Measurements from ENCODE around the gene TRPM3.

TRPM3 gene

DNA sequence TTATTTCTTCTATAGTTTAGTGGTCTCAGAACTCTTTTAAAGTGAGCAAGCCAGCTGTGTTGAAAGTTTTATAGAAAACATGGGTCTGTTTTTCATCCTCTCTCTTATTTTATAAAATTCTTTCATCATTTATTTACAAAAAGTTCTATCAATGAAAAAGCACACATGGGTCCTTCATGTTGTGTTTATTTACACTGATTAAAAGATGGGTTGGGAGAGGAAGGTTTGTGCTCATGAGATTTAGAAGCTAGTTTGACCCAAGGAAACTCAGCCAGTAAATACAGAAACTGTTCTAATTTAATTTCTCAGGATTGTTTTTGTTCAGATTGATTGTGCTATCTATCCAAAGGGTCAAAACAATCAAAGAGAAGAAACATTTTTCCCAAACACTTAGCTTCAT lies 528.2 kb downstream of the TRPM3 start:
- TF ChIP-seq, protein P1, sequence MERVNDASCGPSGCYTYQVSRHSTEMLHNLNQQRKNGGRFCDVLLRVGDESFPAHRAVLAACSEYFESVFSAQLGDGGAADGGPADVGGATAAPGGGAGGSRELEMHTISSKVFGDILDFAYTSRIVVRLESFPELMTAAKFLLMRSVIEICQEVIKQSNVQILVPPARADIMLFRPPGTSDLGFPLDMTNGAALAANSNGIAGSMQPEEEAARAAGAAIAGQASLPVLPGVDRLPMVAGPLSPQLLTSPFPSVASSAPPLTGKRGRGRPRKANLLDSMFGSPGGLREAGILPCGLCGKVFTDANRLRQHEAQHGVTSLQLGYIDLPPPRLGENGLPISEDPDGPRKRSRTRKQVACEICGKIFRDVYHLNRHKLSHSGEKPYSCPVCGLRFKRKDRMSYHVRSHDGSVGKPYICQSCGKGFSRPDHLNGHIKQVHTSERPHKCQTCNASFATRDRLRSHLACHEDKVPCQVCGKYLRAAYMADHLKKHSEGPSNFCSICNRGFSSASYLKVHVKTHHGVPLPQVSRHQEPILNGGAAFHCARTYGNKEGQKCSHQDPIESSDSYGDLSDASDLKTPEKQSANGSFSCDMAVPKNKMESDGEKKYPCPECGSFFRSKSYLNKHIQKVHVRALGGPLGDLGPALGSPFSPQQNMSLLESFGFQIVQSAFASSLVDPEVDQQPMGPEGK (CRISPR knock-in tag; IDR thresholded peaks at IDR 0.05; ENCODE audit: borderline replicate concordance) = no peak
- TF ChIP-seq, protein P2, sequence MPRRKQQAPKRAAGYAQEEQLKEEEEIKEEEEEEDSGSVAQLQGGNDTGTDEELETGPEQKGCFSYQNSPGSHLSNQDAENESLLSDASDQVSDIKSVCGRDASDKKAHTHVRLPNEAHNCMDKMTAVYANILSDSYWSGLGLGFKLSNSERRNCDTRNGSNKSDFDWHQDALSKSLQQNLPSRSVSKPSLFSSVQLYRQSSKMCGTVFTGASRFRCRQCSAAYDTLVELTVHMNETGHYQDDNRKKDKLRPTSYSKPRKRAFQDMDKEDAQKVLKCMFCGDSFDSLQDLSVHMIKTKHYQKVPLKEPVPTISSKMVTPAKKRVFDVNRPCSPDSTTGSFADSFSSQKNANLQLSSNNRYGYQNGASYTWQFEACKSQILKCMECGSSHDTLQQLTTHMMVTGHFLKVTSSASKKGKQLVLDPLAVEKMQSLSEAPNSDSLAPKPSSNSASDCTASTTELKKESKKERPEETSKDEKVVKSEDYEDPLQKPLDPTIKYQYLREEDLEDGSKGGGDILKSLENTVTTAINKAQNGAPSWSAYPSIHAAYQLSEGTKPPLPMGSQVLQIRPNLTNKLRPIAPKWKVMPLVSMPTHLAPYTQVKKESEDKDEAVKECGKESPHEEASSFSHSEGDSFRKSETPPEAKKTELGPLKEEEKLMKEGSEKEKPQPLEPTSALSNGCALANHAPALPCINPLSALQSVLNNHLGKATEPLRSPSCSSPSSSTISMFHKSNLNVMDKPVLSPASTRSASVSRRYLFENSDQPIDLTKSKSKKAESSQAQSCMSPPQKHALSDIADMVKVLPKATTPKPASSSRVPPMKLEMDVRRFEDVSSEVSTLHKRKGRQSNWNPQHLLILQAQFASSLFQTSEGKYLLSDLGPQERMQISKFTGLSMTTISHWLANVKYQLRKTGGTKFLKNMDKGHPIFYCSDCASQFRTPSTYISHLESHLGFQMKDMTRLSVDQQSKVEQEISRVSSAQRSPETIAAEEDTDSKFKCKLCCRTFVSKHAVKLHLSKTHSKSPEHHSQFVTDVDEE (CRISPR knock-in tag; IDR thresholded peaks at IDR 0.05) = no peak
- TF ChIP-seq SNAI2 (CRISPR knock-in tag; IDR thresholded peaks at IDR 0.05) (no peak), OSR1 (CRISPR knock-in tag; IDR thresholded peaks at IDR 0.05) (no peak), ZNF70 (CRISPR knock-in tag; IDR thresholded peaks at IDR 0.05) (no peak), ISL1 (CRISPR knock-in tag; IDR thresholded peaks at IDR 0.05) (no peak), CSDC2 (CRISPR knock-in tag; IDR thresholded peaks at IDR 0.05) (no peak), TOX (CRISPR knock-in tag; IDR thresholded peaks at IDR 0.05; ENCODE audit: borderline replicate concordance) (no peak), GLIS3 (CRISPR knock-in tag; IDR thresholded peaks at IDR 0.05) (no peak)
- TF ChIP-seq, protein P3, sequence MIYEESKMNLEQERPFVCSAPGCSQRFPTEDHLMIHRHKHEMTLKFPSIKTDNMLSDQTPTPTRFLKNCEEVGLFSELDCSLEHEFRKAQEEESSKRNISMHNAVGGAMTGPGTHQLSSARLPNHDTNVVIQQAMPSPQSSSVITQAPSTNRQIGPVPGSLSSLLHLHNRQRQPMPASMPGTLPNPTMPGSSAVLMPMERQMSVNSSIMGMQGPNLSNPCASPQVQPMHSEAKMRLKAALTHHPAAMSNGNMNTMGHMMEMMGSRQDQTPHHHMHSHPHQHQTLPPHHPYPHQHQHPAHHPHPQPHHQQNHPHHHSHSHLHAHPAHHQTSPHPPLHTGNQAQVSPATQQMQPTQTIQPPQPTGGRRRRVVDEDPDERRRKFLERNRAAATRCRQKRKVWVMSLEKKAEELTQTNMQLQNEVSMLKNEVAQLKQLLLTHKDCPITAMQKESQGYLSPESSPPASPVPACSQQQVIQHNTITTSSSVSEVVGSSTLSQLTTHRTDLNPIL (CRISPR knock-in tag; IDR thresholded peaks at IDR 0.05; ENCODE audit: low read depth) = no peak
- TF ChIP-seq, protein P4, sequence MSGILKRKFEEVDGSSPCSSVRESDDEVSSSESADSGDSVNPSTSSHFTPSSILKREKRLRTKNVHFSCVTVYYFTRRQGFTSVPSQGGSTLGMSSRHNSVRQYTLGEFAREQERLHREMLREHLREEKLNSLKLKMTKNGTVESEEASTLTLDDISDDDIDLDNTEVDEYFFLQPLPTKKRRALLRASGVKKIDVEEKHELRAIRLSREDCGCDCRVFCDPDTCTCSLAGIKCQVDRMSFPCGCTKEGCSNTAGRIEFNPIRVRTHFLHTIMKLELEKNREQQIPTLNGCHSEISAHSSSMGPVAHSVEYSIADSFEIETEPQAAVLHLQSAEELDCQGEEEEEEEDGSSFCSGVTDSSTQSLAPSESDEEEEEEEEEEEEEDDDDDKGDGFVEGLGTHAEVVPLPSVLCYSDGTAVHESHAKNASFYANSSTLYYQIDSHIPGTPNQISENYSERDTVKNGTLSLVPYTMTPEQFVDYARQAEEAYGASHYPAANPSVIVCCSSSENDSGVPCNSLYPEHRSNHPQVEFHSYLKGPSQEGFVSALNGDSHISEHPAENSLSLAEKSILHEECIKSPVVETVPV (CRISPR knock-in tag; IDR thresholded peaks at IDR 0.05) = no peak
- no peak for ATAC-seq

DNA sequence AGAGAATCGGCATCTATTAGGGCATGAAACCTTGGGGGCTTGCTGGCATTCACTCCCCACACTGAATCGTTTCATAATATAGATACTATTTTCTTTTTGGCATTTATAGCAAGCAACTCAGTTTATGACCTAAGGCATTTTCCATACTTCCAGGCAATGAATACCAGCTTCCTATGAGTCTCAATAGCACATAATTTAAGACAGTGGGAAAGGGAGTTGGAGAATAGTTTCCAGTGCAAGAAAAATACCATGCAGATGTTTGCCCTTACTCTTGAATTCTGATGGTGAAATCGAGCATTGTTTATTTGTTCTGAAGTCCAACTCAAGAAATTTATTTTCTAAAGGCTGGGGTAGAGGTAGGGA lies 531.1 kb downstream of the TRPM3 start:
- ATAC-seq = peak; percentile 4; the same call in 1 of the 3 replicates
- no peak for TF ChIP-seq ZC3H10 (CRISPR knock-in tag; IDR thresholded peaks at IDR 0.05)
- no peak for TF ChIP-seq RARB (CRISPR knock-in tag; IDR thresholded peaks at IDR 0.05)
- no peak for TF ChIP-seq ZNF8 (CRISPR knock-in tag; IDR thresholded peaks at IDR 0.05)
- no peak for TF ChIP-seq GLIS3 (CRISPR knock-in tag; IDR thresholded peaks at IDR 0.05)
- TF ChIP-seq BACH2 (CRISPR knock-in tag; IDR thresholded peaks at IDR 0.05; ENCODE audit: borderline replicate concordance) = no peak
- no peak for TF ChIP-seq TCF4 (CRISPR knock-in tag; IDR thresholded peaks at IDR 0.05; ENCODE audit: borderline replicate concordance)
- TF ChIP-seq, protein P4 (CRISPR knock-in tag; IDR thresholded peaks at IDR 0.05) = no peak
- TF ChIP-seq ARNTL (CRISPR knock-in tag; IDR thresholded peaks at IDR 0.05; ENCODE audit: borderline replicate concordance, low read depth) = no peak
- no peak for TF ChIP-seq OSR1 (CRISPR knock-in tag; IDR thresholded peaks at IDR 0.05)

DNA sequence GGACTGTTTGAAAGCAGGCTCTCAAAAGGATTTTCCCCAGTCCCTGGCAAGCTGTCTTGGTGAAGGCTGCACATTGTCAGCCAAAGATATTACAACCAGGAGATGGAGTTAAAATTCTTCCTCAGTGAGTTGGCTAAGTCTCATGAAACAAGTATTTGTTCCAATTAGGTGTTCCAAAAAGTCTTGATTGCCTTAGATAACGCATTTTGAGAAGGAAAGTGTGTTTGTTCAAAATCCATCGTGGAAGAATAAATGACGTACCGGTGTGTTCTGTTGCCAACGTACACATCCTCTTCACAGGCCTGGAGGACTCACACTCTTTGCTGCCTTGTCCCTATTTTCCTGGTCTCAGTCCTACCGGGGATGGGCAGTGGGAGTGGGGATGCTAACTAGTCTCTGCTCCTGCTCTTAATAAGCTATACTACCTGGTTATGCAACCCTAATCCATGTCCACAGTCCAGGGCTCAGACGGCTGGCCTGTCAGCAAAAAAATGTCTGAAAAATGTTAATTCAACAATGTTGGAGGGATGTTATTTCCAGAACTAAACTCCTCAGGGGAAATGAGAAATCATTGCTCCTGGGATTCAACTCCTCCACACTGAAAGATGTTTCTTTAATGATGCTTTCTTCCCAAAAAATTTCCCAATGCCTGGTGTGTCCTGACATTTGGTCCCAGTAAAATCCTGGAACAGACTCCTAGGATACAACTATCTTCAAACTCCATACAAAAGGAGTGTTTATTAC lies 531.7 kb downstream of the TRPM3 start:
- peak; percentile 77 for ATAC-seq
- peak; percentile 25; the same call in 1 of the 2 replicates for TF ChIP-seq ZNF8 (CRISPR knock-in tag; IDR thresholded peaks at IDR 0.05)
- peak; percentile 84 for TF ChIP-seq ISL1 (CRISPR knock-in tag; IDR thresholded peaks at IDR 0.05)
- 0 out of 2 replicates have a peak, but pooled peaks have one; percentile 16 for TF ChIP-seq ZNF70 (CRISPR knock-in tag; IDR thresholded peaks at IDR 0.05)
- no peak for TF ChIP-seq ARNTL (CRISPR knock-in tag; IDR thresholded peaks at IDR 0.05; ENCODE audit: borderline replicate concordance, low read depth)

DNA sequence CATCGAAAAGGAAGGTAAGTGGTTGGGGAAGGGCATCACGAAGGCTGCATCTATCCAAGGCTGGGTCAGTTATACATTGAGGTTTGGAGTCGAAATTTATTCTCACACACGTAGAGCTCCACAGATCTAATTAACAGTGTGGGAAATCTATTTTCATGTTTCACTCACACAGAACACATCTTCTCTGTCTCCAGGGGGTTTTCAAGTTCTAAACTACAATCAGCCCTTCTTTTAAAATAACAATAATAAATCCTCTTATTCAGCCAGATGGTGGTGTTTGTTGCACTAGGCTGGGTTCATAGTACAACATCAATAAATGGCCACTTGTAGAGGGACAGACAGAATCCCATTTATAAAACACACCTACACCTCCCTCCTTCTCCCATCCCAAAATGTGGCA lies 532.4 kb downstream of the TRPM3 start:
- no peak for TF ChIP-seq RARB (CRISPR knock-in tag; IDR thresholded peaks at IDR 0.05)
- no peak for TF ChIP-seq BACH2 (CRISPR knock-in tag; IDR thresholded peaks at IDR 0.05; ENCODE audit: borderline replicate concordance)
- TF ChIP-seq SNAI2 (CRISPR knock-in tag; IDR thresholded peaks at IDR 0.05) = no peak
- TF ChIP-seq ISL1 (CRISPR knock-in tag; IDR thresholded peaks at IDR 0.05) = no peak
- TF ChIP-seq ZNF565 (CRISPR knock-in tag; conservative IDR thresholded peaks at IDR 0.05; ENCODE audit: low read depth) = no peak
- no peak for TF ChIP-seq TCF4 (CRISPR knock-in tag; IDR thresholded peaks at IDR 0.05; ENCODE audit: borderline replicate concordance)
- TF ChIP-seq, protein P3 (CRISPR knock-in tag; IDR thresholded peaks at IDR 0.05; ENCODE audit: low read depth) = no peak
- no peak for TF ChIP-seq ZFP30 (CRISPR knock-in tag; IDR thresholded peaks at IDR 0.05)
- TF ChIP-seq TOX (CRISPR knock-in tag; IDR thresholded peaks at IDR 0.05; ENCODE audit: borderline replicate concordance) = no peak
- no peak for ATAC-seq

Measured in SK-N-SH treated with all-trans-retinoic acid at 6 μM for 48 hours (cell line).